ENCODE measurements around the gene DCAF4L1.

The DCAF4L1 gene

GRCh38 chr4:41964401-41964800 is 17.2 kb upstream of the DCAF4L1 start:
- Histone ChIP-seq H3K36me3 (ENCODE audit: control insufficient read depth in 2 of 2, insufficient read depth in 1 of 2, low read length in 2 of 2) (no peaks in the 10 kb centered on the region), H3K9me3 (ENCODE audit: control insufficient read depth, insufficient read depth, low read depth, low read length) (no peaks in the 10 kb centered on the region), H3K27ac (ENCODE audit: extremely low read depth, low read depth, low read length) (no peak overlapping the region), H3K4me3 (ENCODE audit: low read depth, low read length) (no peak overlapping the region), H3K4me1 (ENCODE audit: control insufficient read depth, insufficient read depth, low read length) (no peaks in the 10 kb centered on the region)
- CTCF ChIA-PET, result interaction anchor here (0.6 to 1.1 kb wide), 3 partner anchors 9 to 271 kb away, joined by 3 to 4 read pairs (median 3); no protein-coding TSS in a partner anchor
- no peak for TF ChIP-seq ZNF311 (tag by site-specific recombination; IDR thresholded peaks at IDR 0.05; ENCODE audit: borderline replicate concordance)
- no peak for TF ChIP-seq ZNF292 (tag by site-specific recombination; IDR thresholded peaks at IDR 0.05; ENCODE audit: borderline replicate concordance, low read depth)
- no peak for TF ChIP-seq ZBTB10 (tag by site-specific recombination; IDR thresholded peaks at IDR 0.05)
- TF ChIP-seq IKZF3 (tag by site-specific recombination; IDR thresholded peaks at IDR 0.05), result no peak
- TF ChIP-seq, protein P1, sequence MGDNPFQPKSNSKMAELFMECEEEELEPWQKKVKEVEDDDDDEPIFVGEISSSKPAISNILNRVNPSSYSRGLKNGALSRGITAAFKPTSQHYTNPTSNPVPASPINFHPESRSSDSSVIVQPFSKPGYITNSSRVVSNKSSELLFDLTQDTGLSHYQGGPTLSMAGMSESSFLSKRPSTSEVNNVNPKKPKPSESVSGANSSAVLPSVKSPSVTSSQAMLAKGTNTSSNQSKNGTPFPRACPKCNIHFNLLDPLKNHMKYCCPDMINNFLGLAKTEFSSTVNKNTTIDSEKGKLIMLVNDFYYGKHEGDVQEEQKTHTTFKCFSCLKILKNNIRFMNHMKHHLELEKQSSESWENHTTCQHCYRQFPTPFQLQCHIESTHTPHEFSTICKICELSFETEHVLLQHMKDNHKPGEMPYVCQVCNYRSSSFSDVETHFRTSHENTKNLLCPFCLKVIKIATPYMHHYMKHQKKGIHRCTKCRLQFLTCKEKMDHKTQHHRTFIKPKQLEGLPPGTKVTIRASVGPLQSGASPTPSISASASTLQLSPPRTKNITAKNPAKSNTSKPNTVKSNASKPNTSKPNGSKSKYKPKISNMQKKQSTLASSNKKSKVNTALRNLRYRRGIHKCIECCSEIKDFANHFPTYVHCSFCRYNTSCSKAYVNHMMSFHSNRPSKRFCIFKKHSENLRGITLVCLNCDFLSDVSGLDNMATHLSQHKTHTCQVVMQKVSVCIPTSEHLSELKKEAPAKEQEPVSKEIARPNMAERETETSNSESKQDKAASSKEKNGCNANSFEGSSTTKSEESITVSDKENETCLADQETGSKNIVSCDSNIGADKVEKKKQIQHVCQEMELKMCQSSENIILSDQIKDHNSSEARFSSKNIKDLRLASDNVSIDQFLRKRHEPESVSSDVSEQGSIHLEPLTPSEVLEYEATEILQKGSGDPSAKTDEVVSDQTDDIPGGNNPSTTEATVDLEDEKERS (tag by site-specific recombination; IDR thresholded peaks at IDR 0.05), result no peak
- no peak for TF ChIP-seq PRDM1 (tag by site-specific recombination; IDR thresholded peaks at IDR 0.05)
- no peak for TF ChIP-seq ZNF473 (tag by site-specific recombination; IDR thresholded peaks at IDR 0.05)
- no peak for TF ChIP-seq ZNF571 (tag by site-specific recombination; IDR thresholded peaks at IDR 0.05)
- no peak for TF ChIP-seq BCL11B (tag by site-specific recombination; IDR thresholded peaks at IDR 0.05; ENCODE audit: low read depth)
- TF ChIP-seq MYNN (tag by site-specific recombination; IDR thresholded peaks at IDR 0.05; ENCODE audit: borderline replicate concordance), result no peak
- no peak for TF ChIP-seq ZBTB44 (tag by site-specific recombination; IDR thresholded peaks at IDR 0.05)
- TF ChIP-seq ZNF514 (tag by site-specific recombination; IDR thresholded peaks at IDR 0.05), result no peak
- TF ChIP-seq FEZF1 (tag by site-specific recombination; IDR thresholded peaks at IDR 0.05), result no peak
- TF ChIP-seq ZXDB (tag by site-specific recombination; IDR thresholded peaks at IDR 0.05), result no peak
- no peak for TF ChIP-seq ZNF366 (tag by site-specific recombination; conservative IDR thresholded peaks at IDR 0.05)
- TF ChIP-seq ZNF48 (tag by site-specific recombination; IDR thresholded peaks at IDR 0.05), result no peak
- no peak for TF ChIP-seq ZEB2 (tag by site-specific recombination; IDR thresholded peaks at IDR 0.05)
- no peak for TF ChIP-seq SETDB1 (IDR thresholded peaks at IDR 0.05; ENCODE audit: insufficient read length, low read length)
- POLR2A ChIA-PET, result interaction anchor here (0.7 kb wide), 1 partner anchor 56 kb away, joined by 7 read pairs; no protein-coding TSS in a partner anchor

- Histone ChIP-seq H3K4me1 (ENCODE audit: control insufficient read depth, insufficient read depth, low read length) (no peaks in the 10 kb centered on the region), H3K36me3 (ENCODE audit: control insufficient read depth in 2 of 2, insufficient read depth in 1 of 2, low read length in 2 of 2) (no peaks in the 10 kb centered on the region), H3K27ac (ENCODE audit: extremely low read depth, low read depth, low read length) (no peak overlapping the region), H3K9me3 (ENCODE audit: control insufficient read depth, insufficient read depth, low read depth, low read length) (no peaks in the 10 kb centered on the region), H3K4me3 (ENCODE audit: low read depth, low read length) (no peak overlapping the region)
- POLR2A ChIA-PET, result no interaction called here
- CTCF ChIA-PET, result interaction anchor here (0.6 to 2.5 kb wide), 5 partner anchors 10 to 508 kb away, joined by 3 to 13 read pairs (median 4); no protein-coding TSS in a partner anchor
- TF ChIP-seq KLF1 (tag by site-specific recombination; IDR thresholded peaks at IDR 0.05) (no peak), BCL11A (tag by site-specific recombination; IDR thresholded peaks at IDR 0.05; ENCODE audit: low read depth) (no peak), ZNF837 (tag by site-specific recombination; IDR thresholded peaks at IDR 0.05) (no peak), YY2 (tag by site-specific recombination; IDR thresholded peaks at IDR 0.05) (no peak), ZNF132 (tag by site-specific recombination; IDR thresholded peaks at IDR 0.05; ENCODE audit: borderline replicate concordance) (no peak), ZNF623 (tag by site-specific recombination; IDR thresholded peaks at IDR 0.05) (no peak), ZNF223 (tag by site-specific recombination; IDR thresholded peaks at IDR 0.05) (no peak), ZNF10 (tag by site-specific recombination; IDR thresholded peaks at IDR 0.05) (no peak)
- TF ChIP-seq, protein P2, sequence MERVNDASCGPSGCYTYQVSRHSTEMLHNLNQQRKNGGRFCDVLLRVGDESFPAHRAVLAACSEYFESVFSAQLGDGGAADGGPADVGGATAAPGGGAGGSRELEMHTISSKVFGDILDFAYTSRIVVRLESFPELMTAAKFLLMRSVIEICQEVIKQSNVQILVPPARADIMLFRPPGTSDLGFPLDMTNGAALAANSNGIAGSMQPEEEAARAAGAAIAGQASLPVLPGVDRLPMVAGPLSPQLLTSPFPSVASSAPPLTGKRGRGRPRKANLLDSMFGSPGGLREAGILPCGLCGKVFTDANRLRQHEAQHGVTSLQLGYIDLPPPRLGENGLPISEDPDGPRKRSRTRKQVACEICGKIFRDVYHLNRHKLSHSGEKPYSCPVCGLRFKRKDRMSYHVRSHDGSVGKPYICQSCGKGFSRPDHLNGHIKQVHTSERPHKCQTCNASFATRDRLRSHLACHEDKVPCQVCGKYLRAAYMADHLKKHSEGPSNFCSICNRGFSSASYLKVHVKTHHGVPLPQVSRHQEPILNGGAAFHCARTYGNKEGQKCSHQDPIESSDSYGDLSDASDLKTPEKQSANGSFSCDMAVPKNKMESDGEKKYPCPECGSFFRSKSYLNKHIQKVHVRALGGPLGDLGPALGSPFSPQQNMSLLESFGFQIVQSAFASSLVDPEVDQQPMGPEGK (tag by site-specific recombination; IDR thresholded peaks at IDR 0.05), result no peak
Measured at GRCh38 chr4:41967392-41967791, 14.2 kb upstream of the DCAF4L1 start.
